CD4-positive, alpha-beta T cell treated with Interleukin-17A for 1 hour (primary cell): ENCODE results near the gene PFN1.
"Not testable (repeated sequence)": the region's sequence is repeated elsewhere in the genome, so short reads cannot be mapped to it uniquely, and the experiment has no call there.

Experiments
- DNase-seq: peaks from one replicate; pipeline ENCODE4 v3.0.0-alpha.2; 2020

Gene PFN1

DNA sequence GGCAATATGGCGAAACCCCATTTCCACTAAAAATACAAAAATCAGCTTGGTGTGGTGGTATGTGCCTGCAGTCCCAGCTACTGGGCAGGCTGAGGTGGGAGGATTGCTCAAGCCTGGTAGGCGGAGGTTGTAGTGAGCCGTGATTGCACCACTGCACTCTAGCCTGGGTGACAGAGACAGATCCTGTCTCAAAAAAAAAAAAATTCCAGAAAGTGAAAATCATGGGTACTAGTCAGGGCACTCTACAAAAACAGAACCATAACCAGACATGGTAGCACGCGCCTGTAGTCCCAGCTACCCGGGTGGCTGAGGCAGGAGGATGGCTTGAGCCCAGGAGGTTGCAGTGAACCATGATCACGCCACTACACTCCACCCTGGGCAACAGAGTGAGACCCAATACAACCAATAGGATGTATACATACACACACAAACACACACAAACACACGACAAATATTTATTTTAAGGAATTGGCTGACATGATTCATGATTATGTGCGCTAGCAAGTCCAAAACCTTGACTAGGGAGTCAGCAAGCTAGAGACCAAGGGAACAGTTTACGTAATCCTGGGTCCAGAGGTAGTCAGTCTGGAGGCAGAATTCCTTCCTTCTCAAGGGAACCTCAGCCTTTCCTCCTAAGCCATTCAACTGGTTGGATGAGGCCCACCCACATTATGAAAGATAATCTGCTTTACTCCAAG lies 27.8 kb downstream of the PFN1 start:
- DNase-seq = no peak

DNA sequence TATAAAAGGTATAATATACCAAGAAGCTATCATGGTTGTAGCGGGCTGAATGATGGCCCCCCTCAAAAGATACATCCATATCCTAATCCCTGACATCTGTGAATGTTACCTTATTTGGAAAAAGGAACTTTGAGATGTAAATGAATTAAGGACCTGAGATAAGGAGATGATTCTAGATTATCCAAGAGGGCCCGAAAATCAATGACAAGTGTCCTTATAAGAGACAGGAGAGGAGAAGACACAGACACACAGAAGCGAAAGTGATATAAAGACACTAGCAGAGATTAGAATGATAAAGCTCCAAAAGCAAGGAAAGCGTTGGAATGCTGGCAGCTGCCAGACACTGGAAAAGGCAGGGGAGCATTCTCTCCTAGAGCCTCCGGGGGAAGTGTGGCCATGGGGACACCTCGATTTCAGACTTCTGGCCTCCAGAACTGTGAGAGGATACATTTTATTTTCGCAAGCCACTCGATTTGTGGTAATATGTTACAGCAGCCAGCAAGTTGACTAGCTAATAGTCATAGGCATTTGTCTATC lies 28.8 kb downstream of the PFN1 start:
- DNase-seq = no peak

DNA sequence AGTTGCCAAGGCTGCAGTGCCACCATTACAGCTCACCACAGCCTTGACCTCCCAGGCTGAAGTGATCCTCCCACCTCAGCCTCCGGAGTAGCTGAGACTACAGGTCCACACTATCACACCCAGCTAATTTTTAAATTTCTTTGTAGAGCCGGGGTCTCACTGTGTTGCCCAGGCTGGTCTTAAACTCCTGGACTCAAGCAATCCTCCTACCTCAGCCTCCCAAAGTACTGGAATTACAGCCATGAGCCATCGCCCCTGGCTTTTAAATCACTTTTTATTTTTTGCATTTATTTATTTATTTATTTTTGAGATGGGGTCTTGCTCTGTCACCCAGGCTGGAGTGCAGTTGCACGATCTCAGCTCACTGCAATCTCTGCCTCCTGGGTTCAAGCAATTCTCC lies 33.8 kb downstream of the PFN1 start:
- not testable (repeated sequence) for DNase-seq

DNA sequence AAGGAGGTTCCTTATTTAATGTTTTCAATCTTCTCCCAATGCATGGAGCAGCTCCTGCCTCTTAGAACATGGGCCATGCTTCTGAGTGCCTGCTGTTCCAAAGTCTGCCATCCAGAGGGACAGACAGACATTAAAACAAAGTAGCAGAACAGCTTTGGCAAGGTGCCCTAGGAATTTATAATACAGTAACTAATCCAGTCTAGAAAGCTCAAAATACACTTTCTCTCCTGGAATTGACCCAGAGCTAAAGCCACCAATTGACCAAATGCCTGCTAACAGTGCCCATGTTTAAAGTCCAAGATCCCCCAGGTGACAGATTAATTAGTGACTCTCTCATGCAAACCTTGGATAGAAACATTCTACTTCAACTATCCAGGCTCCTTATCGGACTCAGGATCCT lies 34.3 kb downstream of the PFN1 start:
- DNase-seq = no peak

DNA sequence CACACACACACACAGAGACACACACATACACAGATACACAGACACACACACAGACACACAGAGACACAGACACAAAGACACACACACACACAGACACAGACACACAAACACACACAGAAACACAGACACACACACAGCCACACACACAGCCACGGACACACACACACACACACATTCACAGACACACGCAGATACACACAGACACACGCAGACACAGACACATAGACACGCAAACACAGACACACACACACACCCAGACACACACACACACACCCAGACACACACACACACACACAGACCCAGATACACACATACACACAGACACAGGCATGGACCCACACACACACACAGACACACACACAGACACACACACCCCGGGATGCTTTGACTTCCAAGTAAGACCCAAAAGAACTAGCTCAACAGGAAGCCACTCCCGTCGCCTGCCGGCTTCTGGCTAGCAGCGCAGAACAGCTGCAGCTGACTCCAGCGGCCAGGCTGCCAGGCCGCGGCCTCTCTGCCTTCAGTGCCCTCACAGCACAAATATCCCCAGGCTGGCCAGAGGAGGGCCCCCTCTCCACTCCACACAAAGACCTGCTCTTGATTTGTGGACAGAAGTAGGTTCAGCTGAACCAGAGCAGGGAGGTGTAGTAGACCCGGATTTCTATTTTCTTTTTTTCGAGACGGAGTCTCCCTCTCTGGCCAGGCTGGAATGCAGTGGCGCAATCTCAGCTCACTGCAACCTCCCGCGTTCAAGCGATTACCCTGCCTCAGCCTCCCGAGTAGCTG lies 39.4 kb downstream of the PFN1 start:
- peak; percentile 86 for DNase-seq

DNA sequence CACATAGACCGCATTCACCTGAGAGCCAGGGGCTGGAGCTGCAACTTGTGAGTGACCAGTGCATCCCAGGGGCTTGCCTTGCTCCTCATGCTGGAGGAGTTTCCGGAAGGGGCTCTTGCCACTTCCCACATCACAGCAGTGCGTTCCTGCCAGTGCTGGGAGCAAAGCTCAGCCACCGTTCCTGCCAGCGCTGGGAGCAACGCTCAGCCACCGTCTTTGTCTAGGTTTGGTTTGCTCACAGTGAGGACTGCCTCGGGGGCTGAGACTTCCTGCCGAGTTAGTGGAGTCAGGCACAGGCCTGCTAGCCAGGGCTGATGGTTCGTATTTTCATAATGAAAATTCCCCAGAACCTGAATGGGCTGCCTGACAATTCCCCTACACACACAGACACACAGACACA lies 40.0 kb downstream of the PFN1 start:
- no peak for DNase-seq

DNA sequence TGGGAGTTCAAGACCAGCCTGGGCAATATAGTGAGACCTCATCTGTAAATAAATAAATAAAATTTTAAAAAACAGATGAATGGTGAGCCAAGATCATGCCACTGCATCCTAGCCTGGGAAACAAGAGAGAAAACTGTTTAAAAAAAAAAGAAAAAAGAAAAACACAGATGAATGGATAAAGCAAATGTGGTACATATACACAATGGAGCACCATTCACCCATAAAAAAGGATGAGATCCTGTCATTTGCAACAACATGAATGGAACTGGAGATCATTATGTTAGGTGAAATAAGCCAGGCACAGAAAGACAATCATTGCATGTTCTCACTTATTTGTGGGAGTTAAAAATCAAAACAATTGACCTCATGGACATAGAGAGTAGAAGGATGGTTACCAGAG lies 41.7 kb downstream of the PFN1 start:
- DNase-seq = not testable (repeated sequence)

DNA sequence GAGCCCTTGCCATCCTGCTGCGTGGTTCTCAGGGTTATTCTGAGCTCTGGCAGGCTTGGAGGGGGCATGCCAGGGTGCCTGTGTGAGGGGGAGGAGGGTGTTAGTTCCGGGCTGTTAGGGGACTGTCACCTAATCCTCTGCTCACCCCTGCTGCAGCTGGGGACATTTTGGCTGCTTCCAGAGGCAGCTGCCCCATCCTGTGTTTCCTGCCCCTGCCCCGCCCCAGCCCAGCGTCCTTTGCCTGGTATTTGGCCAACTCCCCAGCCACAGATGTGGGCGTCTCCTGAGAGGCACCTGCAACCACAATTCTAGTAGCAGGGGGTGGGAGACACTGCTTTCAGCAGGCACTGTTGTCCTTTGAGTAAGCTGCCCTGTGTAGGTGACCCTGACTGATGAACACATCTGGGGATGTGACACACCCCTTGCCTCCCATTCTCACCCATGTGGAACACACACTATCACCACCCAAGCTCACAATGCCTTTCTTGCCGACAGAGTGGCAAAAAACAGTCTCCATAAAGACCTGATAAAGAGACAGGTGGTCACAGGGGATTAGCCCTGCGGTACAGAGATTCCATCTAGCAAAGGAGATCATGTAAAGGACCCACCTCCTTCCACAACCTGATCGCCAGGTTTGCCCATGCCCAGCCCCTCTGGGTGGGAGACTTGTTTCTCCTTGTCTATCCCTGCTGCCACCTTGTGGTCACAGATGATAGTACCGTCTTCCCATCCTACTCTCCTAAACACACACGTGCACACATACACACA lies 45.1 kb downstream of the PFN1 start, which contains the start of gene CHRNE:
Gene CHRNE, minus strand, starts transcription at position 48 of the 768 bp plus-strand sequence. Its CDS starts 35 bp downstream, at position 13.
- DNase-seq = peak; percentile 86

DNA sequence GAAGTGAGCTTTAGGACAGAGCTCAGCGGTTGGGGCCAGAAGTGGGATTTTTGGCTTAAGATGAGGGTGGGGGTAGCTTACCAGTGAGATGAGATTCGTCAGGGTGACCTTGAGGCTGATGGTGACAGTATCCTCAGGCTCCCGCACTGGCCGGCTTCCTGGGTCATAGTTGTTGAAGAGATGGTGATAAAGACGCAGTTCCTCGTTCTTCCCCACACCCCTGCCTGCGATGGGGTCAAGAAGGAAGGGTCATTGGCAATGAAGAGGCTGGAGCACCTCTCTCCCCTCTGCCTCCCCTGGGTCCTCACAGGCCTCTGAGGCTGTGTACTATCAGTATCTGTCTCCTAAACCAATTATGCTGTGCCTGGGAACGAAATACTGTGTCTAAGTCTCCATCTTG lies 45.8 kb downstream of the PFN1 start:
- no peak for DNase-seq

DNA sequence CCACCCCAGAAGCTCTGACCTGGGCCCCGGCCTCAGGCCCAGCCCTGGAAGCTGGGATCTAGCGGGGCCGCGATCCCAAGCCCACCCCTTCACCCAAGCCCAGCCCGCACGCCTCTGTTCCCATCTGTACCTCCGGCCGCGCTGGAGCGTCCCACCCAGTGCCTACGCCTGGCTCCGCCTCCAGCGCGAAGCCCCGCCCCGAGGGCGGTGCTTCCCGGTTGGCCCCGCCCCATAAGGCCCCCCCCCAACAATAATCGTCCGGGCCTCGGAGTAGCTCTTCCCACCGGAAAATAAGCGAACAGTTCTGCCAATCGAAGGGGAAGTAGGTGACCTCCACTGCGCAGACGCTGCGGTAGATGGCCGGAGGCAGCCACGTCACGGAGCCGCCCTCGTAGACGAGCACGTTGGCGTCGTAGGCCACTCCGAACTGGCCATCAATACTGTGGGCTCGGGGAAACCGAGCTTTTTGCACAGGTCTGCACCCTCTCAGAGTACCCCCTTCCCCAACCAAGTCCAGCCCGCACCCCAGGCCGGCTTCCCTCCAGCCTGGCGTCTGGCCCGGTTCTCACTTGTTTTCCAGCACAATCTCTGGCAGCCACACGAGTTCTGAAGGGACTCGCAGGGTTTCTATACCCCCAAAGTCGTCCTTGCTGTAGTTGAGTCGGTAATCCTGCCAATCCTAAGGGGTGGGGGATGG lies 46.5 kb downstream of the PFN1 start:
- DNase-seq = peak; percentile 49

DNA sequence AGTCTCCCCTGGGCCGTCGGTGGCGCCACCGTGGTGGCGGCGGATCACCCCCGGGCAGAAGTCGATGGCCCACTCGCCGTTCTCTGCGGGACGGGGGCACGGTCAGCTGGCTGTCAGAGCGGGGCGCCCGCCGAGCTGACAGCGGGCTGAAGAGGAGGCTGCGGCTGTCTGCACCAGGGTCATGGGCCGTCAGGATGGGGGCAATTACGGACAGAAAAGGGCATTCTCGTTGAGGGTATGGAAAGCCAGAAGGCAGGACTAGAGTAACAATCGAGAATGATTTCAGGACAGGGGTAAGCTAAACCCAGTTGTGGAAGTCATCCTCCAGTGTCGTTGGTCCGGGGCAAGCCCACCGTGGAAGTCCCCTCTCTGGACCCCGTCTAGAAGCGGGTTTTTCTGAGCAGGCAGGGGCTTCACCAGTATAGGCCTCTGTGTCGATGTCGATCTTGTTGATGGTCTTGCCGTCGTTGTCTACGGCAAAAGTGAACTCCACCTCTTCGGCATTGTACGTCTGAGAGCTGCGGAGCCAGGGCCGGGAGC lies 47.2 kb downstream of the PFN1 start:
- DNase-seq = peak; percentile 36

DNA sequence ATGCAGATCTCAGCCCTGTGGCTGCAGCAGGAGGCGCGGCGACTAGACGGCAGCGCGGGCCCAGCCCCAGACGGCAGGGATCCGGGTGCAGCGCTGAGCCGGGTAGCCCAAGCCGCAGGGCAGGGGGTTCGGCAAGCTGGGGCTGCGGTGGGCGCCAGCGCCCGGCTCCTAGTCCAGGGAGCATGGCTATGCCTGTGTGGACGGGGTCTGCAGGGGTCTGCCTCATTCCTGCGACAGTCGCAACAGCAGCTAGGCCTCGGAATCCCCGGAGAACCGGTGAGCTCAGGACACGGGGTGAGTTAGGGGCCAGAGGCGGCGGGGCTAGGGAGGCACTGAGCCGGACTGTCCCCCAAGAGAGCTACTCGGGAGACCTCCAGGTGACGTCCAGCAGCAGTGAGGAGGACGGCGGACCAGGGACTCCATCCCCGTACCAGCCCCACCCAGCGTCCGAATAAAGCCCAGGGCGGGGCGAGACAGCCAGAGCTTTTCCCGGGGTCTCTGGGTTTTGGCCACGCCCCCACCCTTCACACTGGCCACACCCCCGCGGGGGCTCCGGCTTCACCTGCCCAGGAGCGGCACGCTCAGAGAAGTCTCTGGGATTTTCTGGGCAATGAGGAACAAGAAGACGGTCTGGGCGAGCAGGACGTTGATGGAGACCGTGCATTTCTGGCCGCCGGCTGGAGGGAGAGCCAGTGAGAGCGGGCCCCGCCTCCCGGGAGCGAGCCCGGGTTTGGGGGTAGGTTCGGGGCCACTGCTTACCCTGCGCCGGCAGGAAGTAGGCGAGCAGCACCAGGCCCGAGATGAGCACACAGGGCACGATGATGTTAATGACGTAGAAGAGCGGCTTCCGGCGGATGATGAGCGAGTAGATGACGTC lies 47.9 kb downstream of the PFN1 start:
- DNase-seq = peak; percentile 82

DNA sequence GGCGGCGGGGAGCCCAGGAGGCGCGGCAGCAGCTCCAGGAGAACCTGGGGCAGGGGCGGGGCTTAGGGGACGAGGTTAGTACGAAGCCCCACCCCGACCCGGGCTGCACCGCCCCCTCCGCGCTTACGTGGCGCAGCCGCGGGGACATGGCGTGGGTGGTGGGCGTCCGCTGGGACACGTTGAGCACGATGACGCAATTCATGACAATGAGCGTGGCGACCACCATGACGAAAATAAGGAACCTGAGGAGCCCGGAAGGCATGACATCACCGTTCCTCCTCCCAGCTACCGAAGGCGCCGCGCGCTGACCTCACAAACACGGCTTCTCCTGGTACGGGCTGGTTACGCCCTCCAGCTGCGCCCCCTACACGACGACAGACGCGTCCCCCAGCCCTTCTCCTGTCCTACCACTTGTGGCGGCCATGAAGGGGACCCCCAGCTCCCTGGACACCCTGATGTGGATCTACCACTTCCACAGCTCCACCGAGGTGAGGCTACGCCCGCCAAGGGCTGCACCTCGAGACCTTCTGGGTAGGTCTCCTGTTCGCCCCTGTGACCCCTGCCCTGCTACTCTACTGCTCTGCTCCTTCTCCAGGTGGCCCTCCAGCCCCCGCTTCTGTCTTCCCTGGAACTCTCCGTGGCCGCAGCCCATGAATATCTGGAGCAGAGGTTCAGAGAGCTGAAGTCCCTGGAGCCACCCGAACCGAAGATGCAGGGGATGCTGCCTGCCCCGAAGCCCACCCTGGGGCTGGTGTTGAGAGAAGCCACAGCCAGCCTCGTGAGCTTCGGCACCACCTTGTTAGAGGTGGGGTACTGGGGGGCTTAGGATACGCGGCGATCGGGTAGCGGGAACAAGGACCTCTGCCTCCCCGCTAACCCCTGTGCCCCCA lies 48.7 kb downstream of the PFN1 start, which contains the start of gene C17orf107:
Gene C17orf107, plus strand, starts transcription at position 196 of the 890 bp plus-strand sequence. Its CDS starts 227 bp downstream, at position 423.
- DNase-seq = peak; percentile 95

DNA sequence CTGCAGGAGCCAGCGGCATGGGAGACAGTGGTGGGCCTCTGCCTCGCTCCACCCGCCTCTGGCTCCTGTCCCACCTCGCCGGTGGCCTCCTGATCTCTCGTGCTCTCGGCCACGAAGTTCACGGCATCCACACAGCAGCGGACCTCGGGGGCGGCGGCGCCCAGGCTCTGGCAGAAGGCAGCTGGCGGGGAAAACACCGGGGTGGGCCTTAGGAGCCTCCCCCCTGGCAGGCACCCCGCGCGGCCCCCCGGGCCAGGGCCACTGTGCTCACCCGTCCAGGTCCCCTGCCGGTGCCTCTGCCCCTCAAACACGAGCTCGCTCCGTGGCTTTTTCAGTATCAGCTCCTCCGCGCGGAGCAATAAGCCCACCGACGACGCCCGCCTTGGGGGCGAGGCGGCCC lies 49.4 kb downstream of the PFN1 start:
- no peak for DNase-seq

DNA sequence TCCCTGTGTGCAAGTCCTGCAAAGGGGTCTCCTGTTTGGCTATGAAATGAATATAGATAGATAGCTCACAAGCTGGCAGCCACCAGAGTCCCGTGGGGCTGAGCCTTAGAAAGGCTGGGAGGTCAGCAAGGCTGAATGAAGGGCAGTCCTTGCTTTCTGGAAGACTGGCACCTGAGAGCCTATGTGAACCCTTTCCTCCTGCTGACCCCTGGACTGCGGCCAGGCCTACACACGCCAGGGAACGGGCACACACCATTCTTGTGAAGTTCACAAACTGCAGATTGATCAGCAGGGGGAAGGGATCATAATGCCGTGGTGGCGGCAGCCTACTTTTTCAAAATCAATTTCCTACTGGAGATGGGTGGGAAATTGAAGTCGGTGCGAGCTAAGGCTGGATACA lies 50.0 kb downstream of the PFN1 start:
- DNase-seq = no peak

DNA sequence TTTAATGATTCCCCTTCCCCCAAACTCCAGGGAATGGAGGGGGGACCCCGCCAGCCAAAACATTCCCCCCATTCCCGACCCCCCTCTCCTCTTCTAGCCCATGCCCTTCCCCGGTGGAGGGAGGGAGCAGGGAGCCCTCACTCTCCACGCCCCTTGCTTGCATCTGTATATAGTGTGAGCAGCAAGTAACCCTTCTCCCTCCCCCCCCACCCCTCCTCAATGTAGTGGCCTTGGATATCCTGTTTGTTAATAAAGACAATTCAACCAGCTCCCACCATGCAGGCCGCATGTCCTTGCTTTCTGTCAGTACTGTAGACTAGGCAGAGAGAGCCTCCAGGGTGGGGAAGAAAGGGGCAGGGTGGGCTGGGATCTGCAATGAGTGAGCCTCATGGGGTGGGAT lies 50.5 kb downstream of the PFN1 start:
- DNase-seq = no peak

DNA sequence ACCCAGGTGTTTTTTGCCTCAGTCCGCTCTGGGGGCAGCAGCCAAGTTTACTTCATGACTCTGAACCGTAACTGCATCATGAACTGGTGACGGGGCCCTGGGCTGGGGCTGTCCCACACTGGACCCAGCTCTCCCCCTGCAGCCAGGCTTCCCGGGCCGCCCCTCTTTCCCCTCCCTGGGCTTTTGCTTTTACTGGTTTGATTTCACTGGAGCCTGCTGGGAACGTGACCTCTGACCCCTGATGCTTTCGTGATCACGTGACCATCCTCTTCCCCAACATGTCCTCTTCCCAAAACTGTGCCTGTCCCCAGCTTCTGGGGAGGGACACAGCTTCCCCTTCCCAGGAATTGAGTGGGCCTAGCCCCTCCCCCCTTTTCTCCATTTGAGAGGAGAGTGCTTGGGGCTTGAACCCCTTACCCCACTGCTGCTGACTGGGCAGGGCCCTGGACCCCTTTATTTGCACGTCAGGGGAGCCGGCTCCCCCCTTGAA lies 51.1 kb downstream of the PFN1 start:
- no peak for DNase-seq

DNA sequence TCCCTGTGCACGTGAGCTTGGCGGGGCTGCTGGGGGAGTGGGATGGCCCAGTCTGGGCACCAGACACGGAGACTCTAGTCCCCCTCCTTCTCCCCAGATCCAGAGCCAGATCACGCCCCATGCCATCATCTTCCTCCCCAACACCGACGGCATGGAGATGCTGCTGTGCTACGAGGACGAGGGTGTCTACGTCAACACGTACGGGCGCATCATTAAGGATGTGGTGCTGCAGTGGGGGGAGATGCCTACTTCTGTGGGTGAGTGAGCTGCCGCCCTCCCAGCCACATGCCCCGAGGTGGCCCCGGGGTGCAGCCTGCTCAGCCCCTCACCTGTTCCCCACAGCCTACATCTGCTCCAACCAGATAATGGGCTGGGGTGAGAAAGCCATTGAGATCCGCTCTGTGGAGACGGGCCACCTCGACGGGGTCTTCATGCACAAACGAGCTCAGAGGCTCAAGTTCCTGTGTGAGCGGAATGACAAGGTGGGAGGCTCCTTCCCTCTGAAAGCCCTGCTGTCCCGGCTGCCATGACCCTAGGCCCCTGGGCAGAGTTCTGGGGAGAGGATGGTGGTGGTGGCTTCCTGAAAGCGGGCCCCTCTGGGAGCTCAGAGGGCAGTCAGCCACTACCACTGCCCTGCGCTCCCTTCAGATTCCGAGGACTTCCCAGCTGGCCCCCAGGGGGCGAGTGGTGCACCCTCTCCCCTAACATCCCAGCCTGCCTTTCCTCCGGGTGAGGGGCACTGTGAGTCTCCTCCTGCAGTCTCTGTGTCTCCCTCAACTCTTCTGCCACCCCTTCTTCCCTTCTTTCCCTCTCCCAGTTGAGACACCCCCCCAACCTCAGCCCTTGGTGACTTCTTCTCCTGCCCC lies 51.8 kb downstream of the PFN1 start:
- no peak for DNase-seq
